GM12875 (cell line): ENCODE measurements around the gene PIEZO1.

ENCODE experiments used
- H3K4me3 ChIP-seq: one replicate; pipeline ENCODE4 v1.5.1; 2011; ENCODE audit warnings: low read depth, low read length, control low read depth
- TF ChIP-seq, protein P1 (sequence below): IDR thresholded peaks from 2 replicates; pipeline ENCODE4 v1.5.1; 2011; ENCODE audit warnings: low read depth, mild to moderate bottlenecking, control low read depth, inconsistent platforms, low read length, moderate library complexity, borderline replicate concordance; ENCODE audit not compliant: insufficient read depth

PIEZO1 gene

DNA sequence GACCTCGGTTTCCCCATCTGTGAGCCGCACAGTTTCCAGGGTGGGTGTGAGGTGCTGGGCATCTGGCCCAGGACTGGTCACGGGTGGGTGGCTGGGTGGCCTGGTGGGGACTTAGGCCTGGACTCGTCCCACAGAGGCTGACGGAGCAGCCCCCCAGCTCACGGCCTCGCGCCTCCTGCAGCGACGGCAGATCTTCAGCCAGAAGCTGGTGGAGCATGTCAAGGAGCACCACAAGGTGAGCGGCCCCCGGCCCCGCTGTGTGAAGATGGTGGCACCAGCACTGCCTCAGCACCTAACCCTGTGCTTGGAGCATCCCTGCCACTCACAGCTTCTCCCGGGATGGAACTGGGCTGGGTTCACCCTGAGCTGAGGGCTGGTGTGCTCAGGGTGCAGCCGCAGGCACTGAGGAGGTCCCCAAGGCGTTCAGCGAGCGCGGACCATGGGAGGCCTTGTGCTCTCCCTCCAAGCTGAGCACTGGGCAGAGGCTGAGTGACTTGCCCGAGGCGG lies 20.9 kb upstream of the PIEZO1 start:
- no peak overlapping the region for H3K4me3 ChIP-seq
- TF ChIP-seq, protein P1, sequence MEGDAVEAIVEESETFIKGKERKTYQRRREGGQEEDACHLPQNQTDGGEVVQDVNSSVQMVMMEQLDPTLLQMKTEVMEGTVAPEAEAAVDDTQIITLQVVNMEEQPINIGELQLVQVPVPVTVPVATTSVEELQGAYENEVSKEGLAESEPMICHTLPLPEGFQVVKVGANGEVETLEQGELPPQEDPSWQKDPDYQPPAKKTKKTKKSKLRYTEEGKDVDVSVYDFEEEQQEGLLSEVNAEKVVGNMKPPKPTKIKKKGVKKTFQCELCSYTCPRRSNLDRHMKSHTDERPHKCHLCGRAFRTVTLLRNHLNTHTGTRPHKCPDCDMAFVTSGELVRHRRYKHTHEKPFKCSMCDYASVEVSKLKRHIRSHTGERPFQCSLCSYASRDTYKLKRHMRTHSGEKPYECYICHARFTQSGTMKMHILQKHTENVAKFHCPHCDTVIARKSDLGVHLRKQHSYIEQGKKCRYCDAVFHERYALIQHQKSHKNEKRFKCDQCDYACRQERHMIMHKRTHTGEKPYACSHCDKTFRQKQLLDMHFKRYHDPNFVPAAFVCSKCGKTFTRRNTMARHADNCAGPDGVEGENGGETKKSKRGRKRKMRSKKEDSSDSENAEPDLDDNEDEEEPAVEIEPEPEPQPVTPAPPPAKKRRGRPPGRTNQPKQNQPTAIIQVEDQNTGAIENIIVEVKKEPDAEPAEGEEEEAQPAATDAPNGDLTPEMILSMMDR: no peak

GRCh38 chr16:88805340-88805715 lies 20.3 kb upstream of the PIEZO1 start:
- H3K4me3 ChIP-seq: peak overlapping the region; percentile 86
- TF ChIP-seq, protein P1: no peak

DNA sequence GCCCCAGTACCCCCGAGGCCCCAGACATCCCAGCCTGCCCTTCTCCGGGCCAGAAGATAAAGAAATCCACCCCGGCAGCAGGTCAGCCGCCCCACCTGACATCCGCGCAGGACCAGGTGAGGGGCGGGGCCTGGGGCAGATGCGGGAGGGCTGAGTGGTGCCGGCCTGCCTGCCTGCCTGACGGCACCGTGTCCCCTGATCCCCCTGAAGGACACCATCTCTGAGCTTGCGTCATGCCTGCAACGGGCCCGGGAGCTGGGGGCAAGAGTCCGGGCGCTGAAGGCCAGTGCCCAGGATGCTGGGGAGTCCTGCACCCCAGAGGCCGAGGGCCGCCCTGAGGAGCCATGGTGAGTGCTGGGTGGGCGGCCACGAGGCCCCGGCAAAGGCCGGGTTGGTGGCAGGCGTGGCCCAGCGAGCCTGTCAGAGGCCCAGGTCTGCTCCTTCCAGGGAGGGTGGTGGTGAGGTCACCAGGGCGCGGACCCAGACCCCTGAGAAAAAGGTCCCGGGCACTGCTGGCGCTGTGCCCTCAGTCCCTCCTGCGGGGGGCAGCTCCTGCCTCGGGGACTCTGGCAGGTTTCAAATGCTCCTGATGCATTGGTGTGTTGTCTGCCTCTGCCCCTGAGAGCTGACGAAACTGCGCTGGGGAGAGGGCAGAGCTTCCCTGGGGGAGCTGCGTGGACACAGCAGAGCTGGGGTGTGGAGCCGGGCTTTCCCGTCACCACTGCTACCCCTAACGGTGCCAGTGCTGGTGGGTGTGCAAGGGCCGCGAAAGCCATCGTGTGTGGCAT lies 19.7 kb upstream of the PIEZO1 start:
- TF ChIP-seq, protein P1: no peak
- H3K4me3 ChIP-seq: peak overlapping the region; percentile 86

- peak overlapping the region; percentile 86 for H3K4me3 ChIP-seq
- TF ChIP-seq, protein P1: no peak
These were observed 19.1 kb upstream of the PIEZO1 start for GRCh38 chr16:88804173-88804551.

- TF ChIP-seq, protein P1: no peak
- H3K4me3 ChIP-seq: peak within 1 kb of the TSS; percentile 86
These were observed 18.4 kb upstream of the PIEZO1 start, which contains the start of gene CDT1 for GRCh38 chr16:88803264-88803987. Gene CDT1, plus strand, starts transcription at chr16:88803789. Its CDS starts 43 bp downstream, at chr16:88803832.

- TF ChIP-seq, protein P1: no peak
- H3K4me3 ChIP-seq: no peak overlapping the region
These were observed 15.2 kb upstream of the PIEZO1 start for GRCh38 chr16:88800277-88800592.
